ENCODE data around the gene TRIB2. TPM values are rescaled to one million over a fixed set of nuclear protein-coding genes. Genes with fewer than 3 reads are reported as not detected.

The TRIB2 gene
- total RNA-seq, 1 donor from 2014 or later = 57.8 TPM

DNA sequence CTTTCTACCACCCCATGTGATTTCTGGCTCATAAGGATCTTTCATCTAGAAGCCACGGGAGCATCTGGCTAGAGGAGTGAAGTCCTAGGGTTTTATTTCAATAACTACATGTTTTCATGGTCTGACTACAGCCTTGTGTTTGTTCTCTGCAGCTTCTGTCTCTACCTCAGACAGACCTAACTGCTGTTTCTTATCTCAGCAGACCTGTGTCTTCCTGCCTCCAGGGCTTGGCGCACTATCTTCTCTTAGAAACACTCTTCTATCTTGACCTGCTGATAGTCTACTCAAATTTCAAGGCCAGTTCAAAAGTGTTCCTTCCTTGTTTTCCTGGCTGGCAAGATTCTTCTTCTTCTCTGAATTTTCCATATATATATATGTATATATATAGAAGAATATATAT, 11.0 kb upstream of the TRIB2 start:
- Mint-ChIP-seq H3K4me1 (ENCODE audit: low read depth) (no peaks in the 10 kb centered on the region), H3K27ac (no peak overlapping the region)

DNA sequence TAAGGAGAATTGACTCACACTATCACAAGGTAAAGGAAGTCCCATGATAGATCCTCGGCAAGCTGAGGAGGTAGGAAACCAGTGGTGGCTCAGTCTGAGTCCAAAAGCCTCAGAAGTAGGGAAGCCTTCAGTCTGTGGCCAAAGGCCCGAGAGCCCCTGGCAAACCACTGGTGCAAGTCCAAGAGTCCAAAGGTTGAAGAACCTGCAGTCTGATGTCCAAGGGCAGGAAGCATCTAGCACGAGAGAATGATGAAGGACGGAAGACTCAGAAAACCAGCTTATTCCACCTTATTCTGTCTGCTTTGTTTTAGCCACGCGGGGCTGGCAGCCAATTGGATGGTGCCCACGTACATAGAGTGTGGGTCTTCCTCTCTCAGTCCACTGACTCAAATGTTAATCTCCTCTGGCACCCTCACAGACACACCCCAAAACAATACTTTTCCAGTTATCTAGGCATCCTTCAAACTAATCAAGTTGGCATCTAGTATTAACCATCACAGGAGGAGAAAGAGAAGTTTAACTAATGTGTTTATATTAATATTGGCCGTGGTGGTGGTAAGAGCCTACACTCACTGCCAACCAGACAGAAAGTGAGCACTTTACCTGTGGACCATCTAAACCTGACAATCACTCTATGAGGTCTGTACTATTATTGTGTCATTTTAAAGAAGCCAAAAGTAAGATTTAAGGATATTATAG, 8.1 kb upstream of the TRIB2 start:
- Mint-ChIP-seq H3K27me3 (no peaks in the 10 kb centered on the region), H3K4me3 (ENCODE audit: low read depth) (no peak overlapping the region)

More for the DNA sequence above, 11.0 kb upstream of the TRIB2 start:
- Mint-ChIP-seq H3K36me3 (ENCODE audit: insufficient read depth) (no peaks in the 10 kb centered on the region), H3K4me3 (ENCODE audit: low read depth) (no peak overlapping the region), H3K9me3 (ENCODE audit: low read depth) (no peaks in the 10 kb centered on the region), H3K27me3 (peaks cover 4% of the 10 kb centered on the region)
- TF ChIP-seq, protein P1, sequence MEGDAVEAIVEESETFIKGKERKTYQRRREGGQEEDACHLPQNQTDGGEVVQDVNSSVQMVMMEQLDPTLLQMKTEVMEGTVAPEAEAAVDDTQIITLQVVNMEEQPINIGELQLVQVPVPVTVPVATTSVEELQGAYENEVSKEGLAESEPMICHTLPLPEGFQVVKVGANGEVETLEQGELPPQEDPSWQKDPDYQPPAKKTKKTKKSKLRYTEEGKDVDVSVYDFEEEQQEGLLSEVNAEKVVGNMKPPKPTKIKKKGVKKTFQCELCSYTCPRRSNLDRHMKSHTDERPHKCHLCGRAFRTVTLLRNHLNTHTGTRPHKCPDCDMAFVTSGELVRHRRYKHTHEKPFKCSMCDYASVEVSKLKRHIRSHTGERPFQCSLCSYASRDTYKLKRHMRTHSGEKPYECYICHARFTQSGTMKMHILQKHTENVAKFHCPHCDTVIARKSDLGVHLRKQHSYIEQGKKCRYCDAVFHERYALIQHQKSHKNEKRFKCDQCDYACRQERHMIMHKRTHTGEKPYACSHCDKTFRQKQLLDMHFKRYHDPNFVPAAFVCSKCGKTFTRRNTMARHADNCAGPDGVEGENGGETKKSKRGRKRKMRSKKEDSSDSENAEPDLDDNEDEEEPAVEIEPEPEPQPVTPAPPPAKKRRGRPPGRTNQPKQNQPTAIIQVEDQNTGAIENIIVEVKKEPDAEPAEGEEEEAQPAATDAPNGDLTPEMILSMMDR (IDR thresholded peaks at IDR 0.05; ENCODE audit: unreplicated experiment) = no peak
- DNase-seq (ENCODE audit: low spot score, unreplicated experiment) = no peak

DNA sequence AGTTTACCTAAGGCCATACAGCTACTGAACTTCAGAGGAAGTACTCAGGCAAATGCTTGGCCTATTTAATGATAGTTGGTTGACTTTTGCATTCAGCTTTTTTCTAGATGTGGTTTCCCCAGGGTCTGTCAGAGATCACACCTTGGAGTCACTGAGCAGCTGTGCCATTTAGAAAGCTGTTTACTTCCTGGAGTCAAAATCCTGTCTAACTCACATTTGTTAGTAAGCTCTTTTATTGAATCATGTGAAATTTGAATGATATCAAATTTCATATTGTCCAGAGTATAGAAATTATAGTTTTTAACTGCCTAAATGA, 7.6 kb upstream of the TRIB2 start:
- H3K4me3 Mint-ChIP-seq (ENCODE audit: low read depth) = no peak overlapping the region
- DNase-seq (ENCODE audit: low spot score, unreplicated experiment) = no peak
- TF ChIP-seq, protein P1 (IDR thresholded peaks at IDR 0.05; ENCODE audit: unreplicated experiment) = no peak
- no peaks in the 10 kb centered on the region for H3K9me3 Mint-ChIP-seq (ENCODE audit: low read depth)
- H3K4me1 Mint-ChIP-seq (ENCODE audit: low read depth) = no peaks in the 10 kb centered on the region
- no peak overlapping the region for H3K27ac Mint-ChIP-seq
- no peaks in the 10 kb centered on the region for H3K36me3 Mint-ChIP-seq (ENCODE audit: insufficient read depth)
- no peaks in the 10 kb centered on the region for H3K27me3 Mint-ChIP-seq

More for the DNA sequence above, 8.1 kb upstream of the TRIB2 start:
- Mint-ChIP-seq H3K36me3 (ENCODE audit: insufficient read depth) (no peaks in the 10 kb centered on the region), H3K4me1 (ENCODE audit: low read depth) (no peaks in the 10 kb centered on the region), H3K9me3 (ENCODE audit: low read depth) (no peaks in the 10 kb centered on the region), H3K27ac (no peak overlapping the region)
- TF ChIP-seq, protein P1 (IDR thresholded peaks at IDR 0.05; ENCODE audit: unreplicated experiment) = no peak
- DNase-seq (ENCODE audit: low spot score, unreplicated experiment) = no peak

DNA sequence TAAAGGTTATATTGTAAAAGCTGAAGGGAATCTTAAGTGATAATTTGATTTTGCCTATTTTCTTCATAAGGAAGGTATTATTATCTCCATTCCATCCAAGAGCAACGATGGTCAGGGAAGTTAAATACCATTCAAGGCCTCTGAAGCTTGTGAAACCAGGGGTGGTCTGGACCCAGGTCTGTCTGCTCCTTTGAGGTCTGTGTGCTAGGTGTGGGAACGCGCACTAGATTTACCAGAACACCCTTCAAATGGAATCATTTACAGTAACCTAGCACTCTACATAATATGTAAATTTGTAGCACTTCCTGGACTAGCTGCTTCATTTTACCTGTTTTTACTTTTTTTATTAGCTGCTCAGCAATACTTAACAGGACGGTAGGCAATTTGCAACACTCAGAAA, 6.4 kb upstream of the TRIB2 start:
- Mint-ChIP-seq H3K27ac (no peak overlapping the region), H3K27me3 (no peaks in the 10 kb centered on the region), H3K4me3 (ENCODE audit: low read depth) (no peak overlapping the region), H3K9me3 (ENCODE audit: low read depth) (no peaks in the 10 kb centered on the region), H3K36me3 (ENCODE audit: insufficient read depth) (no peaks in the 10 kb centered on the region), H3K4me1 (ENCODE audit: low read depth) (peaks cover under 1% of the 10 kb centered on the region)
- no peak for DNase-seq (ENCODE audit: low spot score, unreplicated experiment)
- TF ChIP-seq, protein P1 (IDR thresholded peaks at IDR 0.05; ENCODE audit: unreplicated experiment) = no peak

DNA sequence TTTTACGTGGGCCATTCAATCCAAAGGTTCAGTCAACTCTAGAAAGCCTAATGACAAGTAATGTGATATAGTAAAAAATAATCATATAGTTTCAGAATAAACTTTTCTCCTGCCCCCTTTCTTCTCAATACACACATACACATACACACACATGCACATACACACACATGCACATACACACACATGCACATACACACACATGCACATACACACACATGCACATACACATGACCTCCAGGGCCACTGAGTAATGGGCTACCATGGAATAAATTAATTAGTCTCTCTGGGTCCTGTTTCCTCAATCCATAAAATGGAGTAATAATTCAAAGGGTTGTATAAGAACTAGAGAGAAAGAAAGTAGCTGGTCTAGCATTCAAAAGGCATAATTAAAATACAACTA, 5.4 kb upstream of the TRIB2 start:
- Mint-ChIP-seq H3K4me1 (ENCODE audit: low read depth) (peaks cover 5% of the 10 kb centered on the region), H3K4me3 (ENCODE audit: low read depth) (no peak overlapping the region), H3K36me3 (ENCODE audit: insufficient read depth) (no peaks in the 10 kb centered on the region), H3K27me3 (no peaks in the 10 kb centered on the region), H3K27ac (no peak overlapping the region), H3K9me3 (ENCODE audit: low read depth) (no peaks in the 10 kb centered on the region)
- TF ChIP-seq, protein P1 (IDR thresholded peaks at IDR 0.05; ENCODE audit: unreplicated experiment) = no peak
- DNase-seq (ENCODE audit: low spot score, unreplicated experiment) = no peak

All from progenitor cell of endocrine pancreas (in vitro differentiated cells).